ENCODE measurements around the gene BRIX1. TPM values are rescaled to one million over a fixed set of nuclear protein-coding genes. Genes with fewer than 3 reads are reported as not detected.
A peak's percentile ranks its signal among the peaks of the same experiment; 100 is the strongest.
"Not testable (repeated sequence)": the region's sequence is repeated elsewhere in the genome, so short reads cannot be mapped to it uniquely, and the experiment has no call there.

Gene BRIX1
- total RNA-seq, 1 donor from 2014 or later: 20.2 TPM

- TF ChIP-seq CTCF (IDR thresholded peaks at IDR 0.05): no peak
- Mint-ChIP-seq H3K36me3 (ENCODE audit: unreplicated experiment) (peaks cover 16% of the 10 kb centered on the region), H3K27ac (ENCODE audit: unreplicated experiment) (no peak overlapping the region), H3K27me3 (ENCODE audit: unreplicated experiment) (no peaks in the 10 kb centered on the region), H3K9me3 (ENCODE audit: unreplicated experiment) (no peaks in the 10 kb centered on the region), H3K4me1 (ENCODE audit: unreplicated experiment) (peaks cover 31% of the 10 kb centered on the region), H3K4me3 (ENCODE audit: unreplicated experiment) (no peak overlapping the region)
- no peak for DNase-seq (ENCODE audit: extremely low spot score, unreplicated experiment)
Measured at GRCh38 chr5:34918025-34918424, 2.5 kb downstream of the BRIX1 start.

- H3K4me3 Mint-ChIP-seq (ENCODE audit: unreplicated experiment): no peak overlapping the region
- peak; percentile 31 for TF ChIP-seq CTCF (IDR thresholded peaks at IDR 0.05)
- DNase-seq (ENCODE audit: extremely low spot score, unreplicated experiment): no peak
- no peaks in the 10 kb centered on the region for H3K27me3 Mint-ChIP-seq (ENCODE audit: unreplicated experiment)
- H3K36me3 Mint-ChIP-seq (ENCODE audit: unreplicated experiment): peaks cover 15% of the 10 kb centered on the region
- H3K4me1 Mint-ChIP-seq (ENCODE audit: unreplicated experiment): peaks cover 33% of the 10 kb centered on the region
- no peak overlapping the region for H3K27ac Mint-ChIP-seq (ENCODE audit: unreplicated experiment)
- no peaks in the 10 kb centered on the region for H3K9me3 Mint-ChIP-seq (ENCODE audit: unreplicated experiment)
Measured at GRCh38 chr5:34919077-34919476, 3.6 kb downstream of the BRIX1 start.

- H3K9me3 Mint-ChIP-seq (ENCODE audit: unreplicated experiment); DNase-seq (ENCODE audit: extremely low spot score, unreplicated experiment); H3K4me3 Mint-ChIP-seq (ENCODE audit: unreplicated experiment); H3K27ac Mint-ChIP-seq (ENCODE audit: unreplicated experiment); H3K27me3 Mint-ChIP-seq (ENCODE audit: unreplicated experiment); H3K4me1 Mint-ChIP-seq (ENCODE audit: unreplicated experiment): not testable (repeated sequence)
- H3K36me3 Mint-ChIP-seq (ENCODE audit: unreplicated experiment): peaks cover 23% of the 10 kb centered on the region
Measured at GRCh38 chr5:34923256-34923655, 7.7 kb downstream of the BRIX1 start.

GRCh38 chr5:34923694-34924461, 8.4 kb downstream of the BRIX1 start:
- H3K4me1 Mint-ChIP-seq (ENCODE audit: unreplicated experiment): peaks cover 10% of the 10 kb centered on the region
- no peaks in the 10 kb centered on the region for H3K27me3 Mint-ChIP-seq (ENCODE audit: unreplicated experiment)
- no peak for DNase-seq (ENCODE audit: extremely low spot score, unreplicated experiment)
- peaks cover 23% of the 10 kb centered on the region for H3K36me3 Mint-ChIP-seq (ENCODE audit: unreplicated experiment)
- no peak overlapping the region for H3K4me3 Mint-ChIP-seq (ENCODE audit: unreplicated experiment)
- no peak for TF ChIP-seq CTCF (IDR thresholded peaks at IDR 0.05)
- peak overlapping the region; percentile 23 for H3K27ac Mint-ChIP-seq (ENCODE audit: unreplicated experiment)
- no peaks in the 10 kb centered on the region for H3K9me3 Mint-ChIP-seq (ENCODE audit: unreplicated experiment)

GRCh38 chr5:34924462-34924765, 8.9 kb downstream of the BRIX1 start:
- Mint-ChIP-seq H3K27ac (ENCODE audit: unreplicated experiment) (no peak overlapping the region), H3K9me3 (ENCODE audit: unreplicated experiment) (no peaks in the 10 kb centered on the region), H3K36me3 (ENCODE audit: unreplicated experiment) (peaks cover 23% of the 10 kb centered on the region), H3K4me3 (ENCODE audit: unreplicated experiment) (no peak overlapping the region), H3K27me3 (ENCODE audit: unreplicated experiment) (no peaks in the 10 kb centered on the region), H3K4me1 (ENCODE audit: unreplicated experiment) (peaks cover 14% of the 10 kb centered on the region)
- no peak for DNase-seq (ENCODE audit: extremely low spot score, unreplicated experiment)
- no peak for TF ChIP-seq CTCF (IDR thresholded peaks at IDR 0.05)
